Fibroblast of lung (primary cell): ENCODE results near the gene LGR6. TPM values are rescaled to one million over a fixed set of nuclear protein-coding genes. Genes with fewer than 3 reads are reported as not detected.

ENCODE experiments used
- DNase-seq, 2 donors: peaks; one replicate each; pipeline versions ENCODE4 v3.0.0 to v3.0.0-alpha.2; 2010; ENCODE audit warnings: low read depth in 2 of 2
- H2AFZ ChIP-seq: 2 replicates; pipeline ENCODE4 v1.5.1; 2012; ENCODE audit warnings: low read length, control low read depth, inconsistent platforms
- H3K27ac ChIP-seq: 2 replicates; pipeline ENCODE4 v1.5.1; 2011; ENCODE audit warnings: low read length, control low read depth; ENCODE audit not compliant: insufficient read depth
- H3K27me3 ChIP-seq: 2 replicates; pipeline ENCODE4 v1.5.1; 2011; ENCODE audit warnings: mild to moderate bottlenecking, low read length; ENCODE audit not compliant: control insufficient read depth, insufficient read depth
- H3K36me3 ChIP-seq: 2 replicates; pipeline ENCODE4 v1.5.1; 2011; ENCODE audit warnings: low read length; ENCODE audit not compliant: control insufficient read depth, insufficient read depth
- H3K4me1 ChIP-seq: 2 replicates; pipeline ENCODE4 v1.5.1; 2011; ENCODE audit warnings: low read length; ENCODE audit not compliant: control insufficient read depth, insufficient read depth; ENCODE audit errors: extremely low read depth
- H3K4me2 ChIP-seq: 2 replicates; pipeline ENCODE4 v1.5.1; 2011; ENCODE audit warnings: low read length, control low read depth; ENCODE audit not compliant: insufficient read depth; ENCODE audit errors: extremely low read depth
- H3K4me3 ChIP-seq, 4 experiments: fragments of 200-600 bp in 1 of 4; sonication (generic) in 1 of 4; replicated peaks in 1 of 4; 2 replicates each; pipeline ENCODE4 v1.5.1; 2011 to 2016; ENCODE audit warnings: low read length in 4 of 4, low read depth in 3 of 4, mild to moderate bottlenecking in 3 of 4, control low read depth in 2 of 4, inconsistent platforms in 1 of 4, mixed read lengths in 1 of 4; ENCODE audit not compliant: insufficient read depth in 1 of 4; ENCODE audit errors: control extremely low read depth in 1 of 4
- H3K79me2 ChIP-seq: 2 replicates; pipeline ENCODE4 v1.5.1; 2012; ENCODE audit warnings: mild to moderate bottlenecking, low read length, inconsistent platforms; ENCODE audit not compliant: control insufficient read depth, insufficient read depth
- H3K9ac ChIP-seq: 2 replicates; pipeline ENCODE4 v1.5.1; 2011; ENCODE audit warnings: mild to moderate bottlenecking, low read length, control low read depth; ENCODE audit not compliant: insufficient read depth
- H3K9me3 ChIP-seq: 2 replicates; pipeline ENCODE4 v1.5.1; 2012; ENCODE audit warnings: low read depth, low read length; ENCODE audit not compliant: control insufficient read depth, insufficient read depth
- H4K20me1 ChIP-seq: 2 replicates; pipeline ENCODE4 v1.5.1; 2011; ENCODE audit warnings: low read length; ENCODE audit not compliant: control insufficient read depth, insufficient read depth; ENCODE audit errors: extremely low read depth
- EZH2 ChIP-seq: IDR thresholded peaks from 2 replicates; pipeline ENCODE4 v1.5.1; 2012; ENCODE audit warnings: low read length, control low read depth, mild to moderate bottlenecking; ENCODE audit errors: missing control alignments
- polyA plus RNA-seq, 2 donors: library from polyadenylated mRNA; depleted of rRNA in 1 of 2; stranded (reverse) in 1 of 2; unstranded in 1 of 2; fragments of >200 nt; gene quantifications; 2 replicates each; pipeline ENCODE4 v1.2.1, GENCODE V29; 2011 to 2012; ENCODE audit warnings: missing spikeins in 1 of 2
- total RNA-seq: library from RNA; depleted of rRNA; stranded (reverse); fragments of >200 nt; gene quantifications from 2 replicates; pipeline ENCODE4 v1.2.1, GENCODE V29; 2014
- TF ChIP-seq, protein P1 (sequence below), 2 donors: IDR thresholded peaks in 1 of 2; conservative IDR thresholded peaks in 1 of 2; 1 replicate in 1 of 2; 2 replicates in 1 of 2; pipeline ENCODE4 v1.5.1; 2011 to 2012; ENCODE audit warnings: low read length in 2 of 2, control low read depth in 1 of 2, inconsistent platforms in 1 of 2, low read depth in 1 of 2, mild to moderate bottlenecking in 1 of 2

LGR6 gene
- total and polyA plus RNA-seq, 2 donors (not counting 1 experiment from before 2014, with no cell fraction given): 0.02 TPM; not detected in 1

DNA sequence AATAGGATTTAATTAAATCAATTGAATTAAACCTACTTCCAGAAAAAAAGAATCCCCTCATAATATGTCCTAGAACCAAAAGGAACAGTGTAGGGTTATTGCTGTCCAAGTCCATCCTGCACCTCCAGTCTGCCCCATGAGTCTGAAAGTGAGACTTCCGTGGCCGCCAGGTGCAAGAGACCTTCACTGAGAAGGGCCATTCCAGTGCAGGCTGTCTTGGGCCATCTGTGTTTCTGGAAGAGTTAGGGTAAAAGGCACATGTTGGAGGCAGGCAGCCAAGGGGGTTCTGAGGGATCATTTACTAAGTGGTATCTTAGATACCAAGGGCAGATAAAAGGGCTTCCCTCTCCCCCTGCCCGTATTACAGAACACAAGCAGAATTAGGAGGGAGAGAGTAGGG, 117.1 kb downstream of the LGR6 start:
- no peak overlapping the region for H3K9ac ChIP-seq
- no peak for DNase-seq
- no peaks in the 10 kb centered on the region for H4K20me1 ChIP-seq
- H3K9me3 ChIP-seq: no peaks in the 10 kb centered on the region
- H3K4me1 ChIP-seq: no peaks in the 10 kb centered on the region
- H3K27ac ChIP-seq: no peak overlapping the region
- H3K79me2 ChIP-seq: no peaks in the 10 kb centered on the region
- H3K27me3 ChIP-seq: peaks cover 29% of the 10 kb centered on the region
- no peak overlapping the region for H2AFZ ChIP-seq
- no peak overlapping the region for H3K4me2 ChIP-seq
- H3K4me3 ChIP-seq: no peak overlapping the region
- no peak for TF ChIP-seq EZH2
- TF ChIP-seq, protein P1, sequence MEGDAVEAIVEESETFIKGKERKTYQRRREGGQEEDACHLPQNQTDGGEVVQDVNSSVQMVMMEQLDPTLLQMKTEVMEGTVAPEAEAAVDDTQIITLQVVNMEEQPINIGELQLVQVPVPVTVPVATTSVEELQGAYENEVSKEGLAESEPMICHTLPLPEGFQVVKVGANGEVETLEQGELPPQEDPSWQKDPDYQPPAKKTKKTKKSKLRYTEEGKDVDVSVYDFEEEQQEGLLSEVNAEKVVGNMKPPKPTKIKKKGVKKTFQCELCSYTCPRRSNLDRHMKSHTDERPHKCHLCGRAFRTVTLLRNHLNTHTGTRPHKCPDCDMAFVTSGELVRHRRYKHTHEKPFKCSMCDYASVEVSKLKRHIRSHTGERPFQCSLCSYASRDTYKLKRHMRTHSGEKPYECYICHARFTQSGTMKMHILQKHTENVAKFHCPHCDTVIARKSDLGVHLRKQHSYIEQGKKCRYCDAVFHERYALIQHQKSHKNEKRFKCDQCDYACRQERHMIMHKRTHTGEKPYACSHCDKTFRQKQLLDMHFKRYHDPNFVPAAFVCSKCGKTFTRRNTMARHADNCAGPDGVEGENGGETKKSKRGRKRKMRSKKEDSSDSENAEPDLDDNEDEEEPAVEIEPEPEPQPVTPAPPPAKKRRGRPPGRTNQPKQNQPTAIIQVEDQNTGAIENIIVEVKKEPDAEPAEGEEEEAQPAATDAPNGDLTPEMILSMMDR (conservative IDR thresholded peaks at IDR 0.05 in 1 of 2, IDR thresholded peaks at IDR 0.05 in 1 of 2; ENCODE audit: low read depth in 1 of 2, low read length in 2 of 2): no peak
- no peaks in the 10 kb centered on the region for H3K36me3 ChIP-seq

- Histone ChIP-seq H4K20me1 (no peaks in the 10 kb centered on the region), H3K9me3 (no peaks in the 10 kb centered on the region), H3K4me2 (no peak overlapping the region), H3K79me2 (no peaks in the 10 kb centered on the region), H3K27me3 (peaks cover 26% of the 10 kb centered on the region), H3K4me3 (no peak overlapping the region), H3K36me3 (no peaks in the 10 kb centered on the region), H3K27ac (no peak overlapping the region), H3K9ac (no peak overlapping the region), H3K4me1 (no peaks in the 10 kb centered on the region), H2AFZ (no peak overlapping the region)
- TF ChIP-seq, protein P1 (conservative IDR thresholded peaks at IDR 0.05 in 1 of 2, IDR thresholded peaks at IDR 0.05 in 1 of 2; ENCODE audit: low read depth in 1 of 2, low read length in 2 of 2): no peak
- no peak for TF ChIP-seq EZH2
- no peak for DNase-seq
Observed at GRCh38 chr1:202311875-202312635, 118.5 kb downstream of the LGR6 start.

DNA sequence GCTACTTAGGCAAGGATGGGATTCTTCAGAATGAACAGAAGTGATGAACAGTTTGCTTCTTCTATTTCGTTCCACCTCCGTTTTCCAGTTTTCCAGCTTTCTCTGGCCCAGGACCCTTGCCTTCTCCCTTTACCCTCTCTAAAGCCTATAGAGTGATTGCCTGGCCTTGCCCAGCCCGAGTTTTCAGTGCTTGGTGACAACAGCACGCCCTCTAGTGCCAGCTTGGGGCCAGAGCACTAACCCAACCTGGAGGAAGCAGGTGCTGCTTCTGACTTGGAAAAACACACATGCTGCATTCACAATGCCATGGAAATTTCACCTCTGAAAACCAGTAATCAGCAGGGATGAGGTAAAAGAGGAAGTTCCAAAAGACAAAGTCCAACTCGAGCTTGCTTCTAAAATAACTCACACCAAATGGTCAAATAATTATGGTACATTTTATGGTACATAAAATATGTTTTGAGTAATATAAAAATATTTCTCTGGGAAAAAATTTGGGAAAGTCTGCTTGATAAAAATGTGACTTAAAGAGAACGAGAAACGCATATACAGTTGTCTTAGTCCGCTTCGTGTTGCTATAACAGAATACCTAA, 122.1 kb downstream of the LGR6 start:
- no peaks in the 10 kb centered on the region for H4K20me1 ChIP-seq
- H3K27me3 ChIP-seq: peaks cover 17% of the 10 kb centered on the region
- H2AFZ ChIP-seq: no peak overlapping the region
- no peak overlapping the region for H3K27ac ChIP-seq
- H3K79me2 ChIP-seq: no peaks in the 10 kb centered on the region
- DNase-seq: peak; percentile 53 to 73
- H3K4me3 ChIP-seq: no peak overlapping the region
- H3K4me1 ChIP-seq: no peaks in the 10 kb centered on the region
- no peak overlapping the region for H3K9ac ChIP-seq
- no peak for TF ChIP-seq EZH2
- TF ChIP-seq, protein P1 (conservative IDR thresholded peaks at IDR 0.05 in 1 of 2, IDR thresholded peaks at IDR 0.05 in 1 of 2; ENCODE audit: low read depth in 1 of 2, low read length in 2 of 2): peak; percentile 99
- no peaks in the 10 kb centered on the region for H3K9me3 ChIP-seq
- no peak overlapping the region for H3K4me2 ChIP-seq
- H3K36me3 ChIP-seq: no peaks in the 10 kb centered on the region
